Caco-2 (cell line): ENCODE results near the gene GLI2. TPM values are rescaled to one million over a fixed set of nuclear protein-coding genes. Genes with fewer than 3 reads are reported as not detected.

Experiments
- Bru-seq: library from RNA; stranded (reverse); fragments of 400-500 nt; gene quantifications from one replicate; lab custom pipeline; 2021; lab: Mats Ljungman, UMichigan
- BruChase-seq, 2 experiments: library from RNA; stranded (reverse); fragments of 400-500 nt; gene quantifications; one replicate each; lab custom pipeline; 2021; lab: Mats Ljungman, UMichigan
- BruUV-seq: library from RNA; stranded (reverse); fragments of 400-500 nt; replicated peaks from 2 replicates; lab custom pipeline; 2021; lab: Mats Ljungman, UMichigan
- CTCF ChIA-PET: fragments of 300-600 bp; sonication (Branson Sonifier 250); formaldehyde crosslinking; loops from one replicate; lab custom pipeline; 2022; ENCODE audit warnings: antibody characterized with exemption; lab: Charles Lee
- POLR2A ChIA-PET: fragments of 300-600 bp; sonication (Branson Sonifier 250); formaldehyde crosslinking; loops from one replicate; lab custom pipeline; 2022; ENCODE audit warnings: antibody characterized with exemption; lab: Charles Lee
- DNase-seq, 2 experiments: peaks; one replicate each; pipeline versions ENCODE4 v3.0.0 to v3.0.0-alpha.2; 2020 to 2022
- H3K27me3 ChIP-seq: replicated peaks from 2 replicates; pipeline ENCODE4 v1.6.0; 2011; ENCODE audit warnings: low read length; ENCODE audit not compliant: control insufficient read depth, insufficient read depth
- H3K36me3 ChIP-seq: 2 replicates; pipeline ENCODE4 v1.5.1; 2011; ENCODE audit warnings: low read length; ENCODE audit not compliant: control insufficient read depth, insufficient read depth
- H3K4me1 ChIP-seq: fragments of 250-450 bp; sonication (Bioruptor Pico); 2 replicates; pipeline ENCODE4 v1.5.1; 2020; ENCODE audit warnings: mild to moderate bottlenecking
- H3K4me3 ChIP-seq: 2 replicates; pipeline ENCODE4 v1.5.1; 2011; ENCODE audit warnings: low read depth, mild to moderate bottlenecking, control low read depth, low read length
- H3K9me3 ChIP-seq: fragments of 250-450 bp; sonication (Bioruptor Pico); 2 replicates; pipeline ENCODE4 v1.5.1; 2020; ENCODE audit warnings: mild to moderate bottlenecking, moderate library complexity
- H3K27ac Mint-ChIP-seq: one replicate; pipeline ENCODE4 v1.8.0; 2022; ENCODE audit warnings: mixed read lengths; ENCODE audit not compliant: unreplicated experiment
- H3K27me3 Mint-ChIP-seq: one replicate; pipeline ENCODE4 v1.8.0; 2022; ENCODE audit warnings: mixed read lengths; ENCODE audit not compliant: insufficient read depth, unreplicated experiment
- H3K36me3 Mint-ChIP-seq: one replicate; pipeline ENCODE4 v1.8.0; 2022; ENCODE audit warnings: mild to moderate bottlenecking, mixed read lengths; ENCODE audit not compliant: insufficient read depth, unreplicated experiment
- H3K4me1 Mint-ChIP-seq: one replicate; pipeline ENCODE4 v1.8.0; 2022; ENCODE audit warnings: low read depth, mixed read lengths; ENCODE audit not compliant: unreplicated experiment
- H3K4me3 Mint-ChIP-seq: one replicate; pipeline ENCODE4 v1.8.0; 2022; ENCODE audit warnings: mild to moderate bottlenecking, moderate library complexity, mixed read lengths; ENCODE audit not compliant: unreplicated experiment
- H3K9me3 Mint-ChIP-seq: one replicate; pipeline ENCODE4 v1.8.0; 2022; ENCODE audit warnings: mixed read lengths; ENCODE audit not compliant: unreplicated experiment
- intact Hi-C: fragments of 100-400 bp; cut with micrococcal nuclease; formaldehyde crosslinking; loops from one replicate; pipeline ENCODE4 v1.10.0; 2022; ENCODE audit not compliant: unreplicated experiment
- long read RNA-seq: library from polyadenylated mRNA; stranded (forward); transcript quantifications from one replicate; pipeline ENCODE4 v2.0.0, GENCODE V29; 2022
- total RNA-seq: library from RNA; stranded (reverse); gene quantifications from 2 replicates; pipeline ENCODE4 v1.2.3, GENCODE V29; 2022
- TF ChIP-seq, protein P1 (sequence below), 2 experiments: fragments of 200-600 bp in 1 of 2; IDR thresholded peaks; 1 replicate in 1 of 2; 2 replicates in 1 of 2; pipeline versions ENCODE4 v1.5.1 to v1.8.0; 2011 to 2022; ENCODE audit warnings: antibody characterized with exemption in 1 of 2, control low read depth in 1 of 2, inconsistent platforms in 1 of 2, low read depth in 1 of 2, low read length in 1 of 2, mild to moderate bottlenecking in 1 of 2, moderate library complexity in 1 of 2; ENCODE audit not compliant: insufficient read depth in 1 of 2, severe bottlenecking in 1 of 2, unreplicated experiment in 1 of 2

GLI2 gene
- total RNA-seq (0.58 and 0.70 TPM in 2 replicates), Bru-seq, nascent RNA (percentile 22 among the genes with signal in this experiment), BruChase-seq, experiment 1, labeled RNA remaining after a 2-hour chase (percentile 18 among the genes with signal in this experiment), BruChase-seq, experiment 2, labeled RNA remaining after a 6-hour chase (percentile 18 among the genes with signal in this experiment)
- long read RNA-seq, result 0 reads

DNA sequence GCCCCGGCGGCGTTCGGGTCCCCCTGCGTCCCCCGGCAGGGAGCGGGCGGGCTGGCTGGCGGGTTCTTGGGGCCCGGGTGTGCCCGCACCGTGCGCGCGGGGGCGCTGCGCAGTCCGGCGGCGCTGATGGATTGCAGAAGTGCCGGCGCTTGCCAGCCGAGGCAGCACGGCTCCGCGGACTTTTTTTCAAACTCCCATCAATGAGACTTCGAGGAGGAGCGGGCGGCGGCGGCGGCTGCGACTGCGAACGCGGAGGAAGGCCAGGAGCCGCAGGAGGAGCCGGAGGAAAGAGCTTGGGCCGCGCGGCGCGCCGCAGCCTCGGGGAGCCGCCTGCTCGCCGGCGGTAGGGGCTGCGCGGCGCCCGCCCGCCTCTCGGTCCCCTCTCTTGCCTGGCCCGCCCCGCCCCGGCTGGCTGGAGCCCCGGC lies at the start of gene GLI2:
TSS of gene GLI2 (plus strand) at position 123 of the 425 bp plus-strand sequence. CDS start 61,453 bp downstream, outside the sequence.
- peak; percentile 78 to 85 for DNase-seq
- Histone ChIP-seq H3K4me1 (peaks cover 3% of the 10 kb centered on the region; the same call in 1 of the 2 replicates), H3K9me3 (no peaks in the 10 kb centered on the region), H3K36me3 (no peaks in the 10 kb centered on the region), H3K4me3 (peak within 1 kb of the TSS; percentile 39), H3K27me3 (0 out of 2 replicates have a peak, but pooled peaks cover 3% of the 10 kb centered on the region)
- TF ChIP-seq, protein P1, sequence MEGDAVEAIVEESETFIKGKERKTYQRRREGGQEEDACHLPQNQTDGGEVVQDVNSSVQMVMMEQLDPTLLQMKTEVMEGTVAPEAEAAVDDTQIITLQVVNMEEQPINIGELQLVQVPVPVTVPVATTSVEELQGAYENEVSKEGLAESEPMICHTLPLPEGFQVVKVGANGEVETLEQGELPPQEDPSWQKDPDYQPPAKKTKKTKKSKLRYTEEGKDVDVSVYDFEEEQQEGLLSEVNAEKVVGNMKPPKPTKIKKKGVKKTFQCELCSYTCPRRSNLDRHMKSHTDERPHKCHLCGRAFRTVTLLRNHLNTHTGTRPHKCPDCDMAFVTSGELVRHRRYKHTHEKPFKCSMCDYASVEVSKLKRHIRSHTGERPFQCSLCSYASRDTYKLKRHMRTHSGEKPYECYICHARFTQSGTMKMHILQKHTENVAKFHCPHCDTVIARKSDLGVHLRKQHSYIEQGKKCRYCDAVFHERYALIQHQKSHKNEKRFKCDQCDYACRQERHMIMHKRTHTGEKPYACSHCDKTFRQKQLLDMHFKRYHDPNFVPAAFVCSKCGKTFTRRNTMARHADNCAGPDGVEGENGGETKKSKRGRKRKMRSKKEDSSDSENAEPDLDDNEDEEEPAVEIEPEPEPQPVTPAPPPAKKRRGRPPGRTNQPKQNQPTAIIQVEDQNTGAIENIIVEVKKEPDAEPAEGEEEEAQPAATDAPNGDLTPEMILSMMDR (IDR thresholded peaks at IDR 0.05; ENCODE audit: insufficient read depth in 1 of 2, low read depth in 1 of 2, low read length in 1 of 2, severe bottlenecking in 1 of 2, unreplicated experiment in 1 of 2), result peak; percentile 74 to 75
- ChIA-PET CTCF (interaction anchor here (0.5 to 1.5 kb wide), 9 partner anchors 37 to 356 kb away, joined by 3 to 5 read pairs (median 4); no protein-coding TSS in a partner anchor), POLR2A (interaction anchor here (0.5 kb wide), 1 partner anchor 315 kb away, joined by 4 read pairs; no protein-coding TSS in a partner anchor)
- H3K4me1 Mint-ChIP-seq, result peaks cover 9% of the 10 kb centered on the region
- BruUV-seq, result no TSS peak
- peaks cover 21% of the 10 kb centered on the region for H3K27me3 Mint-ChIP-seq
- intact Hi-C loops, result loop anchor here (1.0 to 10.0 kb wide), 4 partner anchors 40 to 339 kb away; no protein-coding TSS in a partner anchor
- no peaks in the 10 kb centered on the region for H3K36me3 Mint-ChIP-seq
- peak within 1 kb of the TSS; percentile 84 for H3K4me3 Mint-ChIP-seq
- H3K9me3 Mint-ChIP-seq, result no peaks in the 10 kb centered on the region
- no peak within 1 kb of the TSS for H3K27ac Mint-ChIP-seq

DNA sequence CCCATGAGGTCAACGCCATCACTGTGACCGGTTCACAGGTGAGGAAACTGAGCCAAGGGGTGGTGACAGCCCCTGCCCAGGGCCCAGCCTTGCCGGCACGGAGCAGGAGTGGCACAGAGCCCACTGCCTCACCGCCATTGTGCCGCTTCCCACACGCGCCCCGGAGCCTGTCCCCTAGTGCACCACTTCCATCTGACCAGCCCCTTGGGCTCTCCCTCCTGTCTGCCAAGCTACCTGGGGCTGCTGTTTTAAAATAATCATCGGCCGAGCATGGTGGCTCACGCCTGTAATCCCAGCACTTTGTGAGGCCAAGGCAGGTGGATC lies 49.7 kb upstream of the GLI2 start:
- H3K27me3 Mint-ChIP-seq, result no peaks in the 10 kb centered on the region
- H3K27ac Mint-ChIP-seq, result no peak overlapping the region
- peaks cover 5% of the 10 kb centered on the region for H3K36me3 Mint-ChIP-seq
- H3K4me3 ChIP-seq, result no peak overlapping the region
- no peaks in the 10 kb centered on the region for H3K36me3 ChIP-seq
- BruUV-seq, result no TSS peak
- CTCF ChIA-PET, result interaction anchor here (1.7 kb wide), 1 partner anchor 394 kb away, joined by 6 read pairs; no protein-coding TSS in a partner anchor
- H3K4me1 Mint-ChIP-seq, result no peaks in the 10 kb centered on the region
- intact Hi-C loops, result no loop called here
- no peak overlapping the region for H3K4me3 Mint-ChIP-seq
- no peaks in the 10 kb centered on the region for H3K9me3 Mint-ChIP-seq
- TF ChIP-seq, protein P1 (IDR thresholded peaks at IDR 0.05; ENCODE audit: insufficient read depth in 1 of 2, low read depth in 1 of 2, low read length in 1 of 2, severe bottlenecking in 1 of 2, unreplicated experiment in 1 of 2), result no peak
- no peak for DNase-seq
- no peaks in the 10 kb centered on the region for H3K4me1 ChIP-seq
- no peaks in the 10 kb centered on the region for H3K9me3 ChIP-seq
- no peaks in the 10 kb centered on the region for H3K27me3 ChIP-seq
- POLR2A ChIA-PET, result no interaction called here

DNA sequence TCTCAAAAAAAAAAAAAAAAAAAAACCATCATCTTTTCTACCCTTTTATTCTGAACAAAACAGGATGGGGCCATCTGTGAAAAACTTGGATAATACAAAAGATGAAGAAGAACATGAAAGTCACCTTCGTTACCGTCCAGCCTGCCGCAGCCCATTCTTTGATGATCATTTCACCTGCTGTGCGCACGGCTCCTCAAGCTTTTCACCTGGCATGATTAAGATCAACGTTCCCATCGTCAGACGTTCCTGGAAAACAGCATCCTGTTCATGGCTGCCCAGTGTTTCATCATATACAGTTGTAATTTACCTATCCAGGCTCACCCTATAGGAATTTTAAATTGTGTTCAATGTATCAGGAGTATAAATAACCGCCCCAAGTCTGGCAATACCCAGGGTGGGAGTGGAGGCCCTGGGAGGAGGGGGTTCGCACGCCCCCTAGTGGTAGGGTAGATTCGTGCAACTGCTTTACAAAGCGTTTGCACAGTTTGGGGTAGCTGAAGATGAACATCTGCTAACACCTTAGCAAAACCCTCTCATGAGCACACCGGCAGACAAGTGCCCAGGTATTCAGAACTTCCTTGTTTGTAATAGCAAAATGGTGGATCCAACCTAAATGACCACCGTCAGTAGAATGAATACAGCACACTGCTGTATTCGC lies 49.0 kb upstream of the GLI2 start:
- CTCF ChIA-PET, result no interaction called here
- Histone ChIP-seq H3K9me3 (no peaks in the 10 kb centered on the region), H3K4me1 (no peaks in the 10 kb centered on the region), H3K36me3 (no peaks in the 10 kb centered on the region), H3K4me3 (no peak overlapping the region), H3K27me3 (no peaks in the 10 kb centered on the region)
- H3K27ac Mint-ChIP-seq, result no peak overlapping the region
- POLR2A ChIA-PET, result no interaction called here
- no peaks in the 10 kb centered on the region for H3K27me3 Mint-ChIP-seq
- H3K4me1 Mint-ChIP-seq, result no peaks in the 10 kb centered on the region
- intact Hi-C loops, result no loop called here
- no TSS peak for BruUV-seq
- H3K4me3 Mint-ChIP-seq, result no peak overlapping the region
- DNase-seq, result peak in 1 of 2 experiments; percentile 20
- H3K36me3 Mint-ChIP-seq, result no peaks in the 10 kb centered on the region
- TF ChIP-seq, protein P1 (IDR thresholded peaks at IDR 0.05; ENCODE audit: insufficient read depth in 1 of 2, low read depth in 1 of 2, low read length in 1 of 2, severe bottlenecking in 1 of 2, unreplicated experiment in 1 of 2), result peak; percentile 21 to 82
- H3K9me3 Mint-ChIP-seq, result no peaks in the 10 kb centered on the region
